ENCODE measurements around the gene SYT6.

SYT6 gene

GRCh38 chr1:114094363-114094634 is 59.4 kb downstream of the SYT6 start:
- no peak for DNase-seq (ENCODE audit: low read depth in 2 of 3, low spot score in 2 of 3)

DNA sequence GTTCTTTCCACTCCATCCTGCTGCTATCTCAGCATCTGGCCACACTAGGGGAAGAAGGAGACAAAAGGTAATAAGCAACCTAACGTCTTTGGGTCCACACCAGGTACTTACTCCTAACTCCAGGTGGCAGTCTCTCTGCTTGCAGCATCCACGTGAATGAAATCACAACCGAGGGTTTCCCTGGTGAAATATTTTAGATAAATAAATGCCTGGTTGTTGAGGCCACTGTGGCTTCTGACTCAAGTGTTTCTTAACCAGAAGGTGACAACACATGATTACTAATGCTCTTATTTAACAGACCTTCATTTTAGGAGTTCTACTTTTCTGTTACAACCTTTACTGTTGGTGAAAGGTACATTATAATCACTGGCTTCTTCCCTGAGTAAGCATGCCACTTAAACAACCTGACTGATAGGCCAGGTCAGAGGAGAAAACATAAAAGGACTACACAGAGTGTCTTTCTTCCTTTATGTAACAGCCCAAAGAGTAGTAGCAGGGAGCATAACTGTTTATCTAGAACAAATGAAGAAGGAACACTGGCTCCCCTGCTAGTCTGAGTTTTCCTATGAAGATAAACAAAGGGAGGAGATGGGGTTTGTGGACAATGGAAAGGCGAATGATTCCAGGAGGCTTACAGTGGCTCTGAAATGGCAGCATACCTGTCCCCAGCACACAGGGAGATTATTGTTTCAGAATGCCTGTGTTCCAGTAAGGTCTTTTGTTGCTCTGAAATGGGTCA is 59.9 kb downstream of the SYT6 start:
- DNase-seq (ENCODE audit: low read depth in 2 of 3, low spot score in 2 of 3) = no peak

- no peak for DNase-seq (ENCODE audit: low read depth in 2 of 3, low spot score in 2 of 3)
Observed at GRCh38 chr1:114092186-114093062, 61.2 kb downstream of the SYT6 start.

GRCh38 chr1:114091711-114092110 is 62.0 kb downstream of the SYT6 start:
- DNase-seq (ENCODE audit: low read depth in 2 of 3, low spot score in 2 of 3) = no peak

DNA sequence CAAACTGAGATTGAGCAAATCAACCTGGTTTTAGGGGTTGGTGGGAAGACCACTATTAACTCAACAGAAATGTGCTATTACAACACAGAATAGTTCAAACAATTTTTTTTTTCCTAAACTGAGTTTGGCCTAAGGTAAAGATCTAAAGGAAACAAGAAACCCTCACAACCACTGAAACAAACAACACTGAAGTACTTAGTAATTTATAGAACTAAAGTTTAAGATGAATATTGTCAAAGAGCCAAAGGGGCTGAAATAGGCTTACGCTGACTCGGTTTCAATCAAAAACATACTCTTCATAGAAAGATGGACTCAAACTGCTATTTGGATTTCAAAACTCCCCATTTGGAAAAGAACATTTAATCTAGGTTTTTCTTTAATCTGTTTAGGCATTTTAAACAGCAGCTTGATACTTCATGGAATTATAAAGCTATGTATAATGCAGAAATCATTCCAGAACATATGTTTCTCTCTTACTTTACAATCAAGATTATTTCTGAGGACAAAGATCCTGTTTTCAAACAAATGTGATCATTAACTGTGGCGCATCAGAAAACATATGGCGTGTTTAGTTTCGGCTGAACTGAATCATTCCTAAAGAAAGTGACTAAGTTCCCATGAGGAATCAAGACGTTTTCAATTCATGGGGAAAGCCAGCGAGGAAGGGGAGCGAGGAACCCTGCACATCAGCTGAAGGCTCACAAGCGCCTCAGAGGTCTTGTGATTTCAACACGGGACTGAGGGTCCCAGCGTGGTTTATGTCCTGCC is 62.7 kb downstream of the SYT6 start:
- no peak for DNase-seq (ENCODE audit: low read depth in 2 of 3, low spot score in 2 of 3)

- DNase-seq (ENCODE audit: low read depth in 2 of 3, low spot score in 2 of 3) = no peak
Observed at GRCh38 chr1:114089502-114090138, 64.0 kb downstream of the SYT6 start.

DNA sequence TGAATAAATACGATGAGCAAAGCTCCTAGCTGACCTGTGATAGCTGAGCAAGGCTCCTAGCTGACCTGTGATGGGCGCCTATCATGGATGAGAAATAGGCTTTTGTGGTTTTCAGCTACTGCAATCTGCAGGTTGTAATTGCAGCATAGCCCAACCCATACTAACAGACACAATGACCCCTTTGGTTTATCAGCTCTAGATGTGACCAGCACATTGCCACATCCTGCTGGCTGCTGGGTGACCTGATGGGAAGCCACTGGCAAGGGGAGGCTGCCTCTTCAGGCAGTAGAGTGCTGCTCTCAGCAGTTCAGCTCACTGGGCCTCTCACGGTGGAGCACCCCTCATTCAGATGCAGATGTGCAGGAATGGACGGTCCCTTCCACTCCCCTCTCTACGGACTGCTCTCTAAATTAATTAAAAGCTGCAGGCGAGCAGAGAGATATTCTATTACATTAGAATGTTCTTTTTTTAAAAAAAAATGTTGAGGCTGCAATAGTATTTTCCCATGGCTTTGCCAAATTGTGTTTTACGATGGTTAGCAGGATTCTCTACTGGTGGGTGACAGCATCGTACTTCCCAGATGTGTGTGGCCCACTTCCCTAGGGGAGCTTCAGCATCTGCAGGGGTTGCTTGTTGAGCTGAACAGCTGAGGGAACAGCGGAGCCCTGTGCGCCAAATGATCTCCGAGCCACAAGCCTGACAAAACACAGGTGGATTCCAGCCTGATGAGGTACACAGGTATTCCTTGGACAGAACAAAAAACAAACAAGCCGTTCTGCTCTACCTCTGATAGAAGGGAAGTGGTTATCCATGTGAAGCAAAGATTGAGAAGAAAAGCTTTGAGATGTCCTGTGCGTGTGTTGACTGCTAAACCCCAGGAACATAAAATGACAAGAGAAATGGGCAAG is 65.0 kb downstream of the SYT6 start:
- DNase-seq (ENCODE audit: low read depth in 2 of 3, low spot score in 2 of 3) = no peak

DNA sequence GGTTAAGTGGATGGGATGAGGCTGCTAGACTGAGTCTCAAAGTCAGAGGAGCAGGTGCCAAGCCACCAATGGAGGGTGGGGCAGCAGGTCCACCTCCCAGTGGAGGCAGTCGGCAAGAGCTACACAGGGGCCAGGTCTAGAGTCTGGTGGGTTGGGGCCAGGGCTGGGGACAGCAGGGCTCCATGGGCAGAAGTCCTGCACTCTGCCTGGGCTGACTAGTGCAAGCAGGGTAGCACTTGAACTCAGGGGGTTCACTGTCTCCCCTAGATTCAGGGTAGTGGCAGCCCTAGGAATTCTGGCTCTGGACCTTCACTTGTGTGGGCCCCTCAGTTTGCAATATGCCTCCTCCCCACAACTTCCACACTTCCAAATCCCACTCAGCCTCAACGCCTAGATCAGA is 66.2 kb downstream of the SYT6 start:
- no peak for DNase-seq (ENCODE audit: low read depth in 2 of 3, low spot score in 2 of 3)

- no peak for DNase-seq (ENCODE audit: low read depth in 2 of 3, low spot score in 2 of 3)
Observed at GRCh38 chr1:114086601-114087368, 66.9 kb downstream of the SYT6 start.

DNA sequence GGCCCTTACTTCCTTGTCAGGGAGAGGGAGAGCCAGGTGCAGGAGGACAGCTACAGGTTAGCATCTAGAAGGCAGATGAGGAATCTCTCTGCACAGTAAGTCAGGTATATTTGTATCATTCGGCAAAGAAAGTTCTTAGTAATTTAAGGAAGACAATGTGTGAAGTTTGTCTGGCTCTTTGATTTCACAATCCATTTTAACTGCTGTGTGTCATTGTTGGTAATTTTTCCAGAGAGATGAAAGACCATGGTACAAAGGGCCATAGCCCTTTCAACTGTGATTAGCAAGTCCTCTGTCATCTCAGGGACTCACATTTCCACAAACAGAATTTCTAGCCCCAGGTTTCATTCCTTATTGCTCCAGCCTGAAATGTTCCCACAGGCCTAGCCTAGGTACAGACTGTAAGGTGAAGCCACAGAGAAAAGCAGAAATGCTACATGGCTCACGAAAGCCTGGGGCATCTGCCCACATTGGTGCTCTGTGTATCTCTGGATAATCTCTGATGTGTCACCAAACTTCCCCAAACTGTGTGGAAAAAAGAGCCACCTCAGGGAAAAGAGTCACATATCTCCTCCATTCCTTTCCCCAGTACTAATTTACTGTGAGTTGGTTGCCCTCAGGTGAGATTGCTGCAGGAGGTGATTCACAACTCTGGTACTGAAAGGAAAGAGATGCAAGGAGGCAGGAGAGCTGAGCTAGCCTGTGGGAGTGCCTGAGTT is 70.6 kb downstream of the SYT6 start:
- DNase-seq (ENCODE audit: low read depth in 2 of 3, low spot score in 2 of 3) = no peak

DNA sequence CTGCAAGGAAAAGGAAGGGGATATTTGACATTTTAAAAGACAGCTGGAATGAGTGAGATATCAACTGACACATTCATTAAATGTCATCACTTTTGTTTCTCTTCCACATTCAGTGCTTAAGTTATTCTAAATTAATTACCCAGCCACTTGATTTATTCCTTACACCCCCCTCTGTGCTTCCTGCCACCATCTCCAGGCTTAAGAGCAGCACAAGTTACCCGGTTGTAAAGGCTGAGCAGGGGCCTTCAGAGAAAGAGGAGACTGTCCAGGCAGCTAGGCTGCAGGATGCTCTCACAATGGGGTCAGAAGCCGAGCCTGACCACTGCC is 71.4 kb downstream of the SYT6 start:
- no peak for DNase-seq (ENCODE audit: low read depth in 2 of 3, low spot score in 2 of 3)

DNA sequence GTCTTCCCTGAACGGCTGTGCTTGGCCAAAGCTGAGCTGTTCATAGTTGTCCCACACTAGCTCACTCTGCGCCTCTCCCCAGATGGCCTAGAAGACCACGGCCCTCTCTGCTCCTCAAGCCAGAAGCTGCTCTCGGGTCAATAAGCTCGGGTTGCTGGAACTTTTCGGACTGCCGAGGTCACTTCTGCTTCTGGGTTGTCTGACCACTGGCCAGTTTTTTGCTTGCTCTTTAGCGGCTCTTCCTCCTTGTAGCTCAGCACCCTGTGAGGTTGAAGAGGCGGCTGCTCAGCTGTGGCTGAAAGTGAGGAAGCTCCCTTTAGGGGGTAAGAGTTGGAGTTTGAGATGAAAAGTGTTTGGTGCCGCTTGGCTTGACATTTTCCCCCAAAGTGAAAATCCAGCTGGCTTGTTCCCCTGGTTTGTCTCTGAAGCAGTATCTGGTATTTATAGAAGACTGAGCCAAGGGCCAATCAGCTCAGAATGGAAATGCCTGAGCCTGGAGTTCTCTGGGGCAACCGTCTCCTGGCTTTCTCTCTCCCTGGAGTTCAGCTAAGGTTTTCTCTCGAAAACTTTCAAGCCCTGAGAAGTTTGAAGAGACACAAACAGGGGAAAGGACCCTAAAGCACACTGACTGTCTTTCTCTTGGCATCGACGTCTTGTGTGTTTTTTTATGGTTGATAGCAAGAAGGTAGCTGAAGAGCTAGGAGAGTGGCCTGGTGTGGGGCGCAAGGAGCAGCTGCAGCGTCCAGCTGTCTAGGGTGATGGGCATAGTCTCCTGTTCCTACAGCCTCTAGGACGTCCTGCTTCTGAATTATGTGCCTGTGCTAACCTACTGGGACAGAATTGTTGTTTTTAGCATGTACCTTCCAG is 72.0 kb downstream of the SYT6 start:
- no peak for DNase-seq (ENCODE audit: low read depth in 2 of 3, low spot score in 2 of 3)

DNA sequence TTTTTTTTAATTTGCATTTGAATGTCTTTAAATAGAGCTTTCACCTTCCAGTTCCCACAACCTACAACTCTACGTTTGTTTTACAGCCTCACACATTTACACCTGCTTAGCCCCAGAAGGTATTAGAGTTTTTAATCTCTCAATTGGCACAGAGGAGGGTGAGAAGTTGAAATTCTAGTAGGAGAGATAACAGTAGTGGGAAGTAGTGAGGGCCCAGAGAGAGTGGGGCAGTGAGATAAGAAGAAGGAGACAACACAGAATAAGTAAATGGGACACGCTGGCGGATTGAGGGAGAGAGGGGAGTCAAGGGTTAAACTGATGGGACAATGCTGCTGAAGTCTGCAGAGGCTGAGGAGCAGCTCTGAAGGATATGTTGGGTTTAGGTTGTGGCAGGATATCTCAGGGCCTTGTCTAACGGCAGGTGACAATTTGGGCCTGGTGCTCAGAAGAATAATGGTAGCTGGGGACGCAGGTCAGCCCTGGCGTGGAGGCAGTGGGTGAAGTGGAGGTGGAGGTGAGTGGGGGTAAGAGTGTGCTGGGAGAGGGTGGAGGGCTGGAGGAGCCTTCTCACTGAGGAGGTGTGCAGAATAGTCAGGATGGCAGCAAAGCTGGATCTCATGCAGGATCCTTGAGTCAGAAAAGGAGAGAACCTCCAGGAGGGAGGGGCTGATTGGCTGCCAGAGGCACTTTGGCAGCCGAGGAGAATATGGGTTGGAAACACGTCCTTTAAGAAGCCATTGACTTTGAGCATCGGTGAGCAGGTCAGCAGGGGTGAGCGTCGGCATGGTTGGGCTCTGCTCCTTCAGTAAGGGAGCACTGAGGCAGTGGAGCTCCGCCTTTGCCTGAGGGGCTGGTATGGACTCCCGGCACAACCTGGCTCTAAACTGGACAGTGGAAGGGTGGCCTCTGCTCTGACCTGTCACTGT is 72.9 kb downstream of the SYT6 start:
- no peak for DNase-seq (ENCODE audit: low read depth in 2 of 3, low spot score in 2 of 3)

- no peak for DNase-seq (ENCODE audit: low read depth in 2 of 3, low spot score in 2 of 3)
Observed at GRCh38 chr1:114079596-114080190, 74.0 kb downstream of the SYT6 start.

GRCh38 chr1:114078116-114078515 is 75.6 kb downstream of the SYT6 start:
- no peak for DNase-seq (ENCODE audit: low read depth in 2 of 3, low spot score in 2 of 3)

- no peak for DNase-seq (ENCODE audit: low read depth in 2 of 3, low spot score in 2 of 3)
Observed at GRCh38 chr1:114077188-114077587, 76.5 kb downstream of the SYT6 start.

- DNase-seq (ENCODE audit: low read depth in 2 of 3, low spot score in 2 of 3) = no peak
Observed at GRCh38 chr1:114076308-114076707, 77.4 kb downstream of the SYT6 start.
